ENCODE data around the gene CTSK. TPM values are rescaled to one million over a fixed set of nuclear protein-coding genes. Genes with fewer than 3 reads are reported as not detected.

Gene CTSK
- total RNA-seq, 1 experiment from 2014 or later, result 4.2 TPM

GRCh38 chr1:150780510-150780909, 27.6 kb downstream of the CTSK start:
- Histone ChIP-seq H3K4me1 (ENCODE audit: insufficient read depth, low read length) (no peaks in the 10 kb centered on the region), H3K79me2 (ENCODE audit: insufficient read depth, low read length) (no peaks in the 10 kb centered on the region), H3K79me1 (ENCODE audit: insufficient read depth, low read depth, low read length, poor library complexity, severe bottlenecking) (no peaks in the 10 kb centered on the region), H4K91ac (ENCODE audit: insufficient read length, low read depth, low read length) (no peak overlapping the region), H2BK5ac (ENCODE audit: insufficient read length, low read length) (no peak overlapping the region), H3K23ac (ENCODE audit: insufficient read length, low read depth, low read length) (no peak overlapping the region), H3K9ac (ENCODE audit: extremely low read depth, insufficient read length, low read length) (no peak overlapping the region), H4K8ac (replicated peaks; ENCODE audit: insufficient read length, low read depth, low read length) (no peak overlapping the region), H3K4me2 (ENCODE audit: insufficient read depth, insufficient read length, low read length) (no peak overlapping the region), H2BK12ac (ENCODE audit: insufficient read length, low read depth, low read length) (no peak overlapping the region), H3K14ac (ENCODE audit: insufficient read depth, low read length) (no peak overlapping the region), H4K5ac (ENCODE audit: insufficient read length, low read depth, low read length) (no peak overlapping the region), H3K4ac (ENCODE audit: low read depth, low read length) (no peak overlapping the region), H3K9me3 (ENCODE audit: control insufficient read depth, low read depth, low read length) (no peaks in the 10 kb centered on the region), H3K56ac (ENCODE audit: insufficient read length, low read depth, low read length) (no peak overlapping the region), H2AFZ (ENCODE audit: low read length) (no peak overlapping the region), H2BK15ac (ENCODE audit: low read depth, low read length) (no peak overlapping the region), H2BK120ac (ENCODE audit: low read depth, low read length, poor library complexity, severe bottlenecking) (no peak overlapping the region), H3K27ac (ENCODE audit: insufficient read length, low read depth, low read length) (no peak overlapping the region), H3T11ph (ENCODE audit: low read length) (no peak overlapping the region), H3K27me3 (ENCODE audit: insufficient read depth, low read length) (no peaks in the 10 kb centered on the region), H3K23me2 (ENCODE audit: insufficient read length, low read depth, low read length, poor library complexity, severe bottlenecking) (no peaks in the 10 kb centered on the region), H2AK5ac (ENCODE audit: insufficient read length, low read length) (no peak overlapping the region), H4K20me1 (ENCODE audit: control insufficient read depth, insufficient read depth, insufficient read length) (no peaks in the 10 kb centered on the region), H2BK20ac (ENCODE audit: low read depth, low read length, poor library complexity, severe bottlenecking) (no peak overlapping the region), H3K18ac (ENCODE audit: insufficient read length, low read depth, low read length) (no peak overlapping the region)
- WGBS (ENCODE audit: extremely low coverage, insufficient read length, low lambda C conversion rate), result no CpG with 5 or more reads among the region's 3 CpGs
- no peak overlapping the region for H3K4me3 Mint-ChIP-seq
- H3K36me3 Mint-ChIP-seq (ENCODE audit: insufficient read depth in 1 of 3, low read depth in 3 of 3), result peaks cover 6% of the 10 kb centered on the region in 3 experiments; a peak in 6 of 7 replicates
- H3K27me3 Mint-ChIP-seq (ENCODE audit: low read depth), result no peaks in the 10 kb centered on the region
- TF ChIP-seq CTCF (conservative IDR thresholded peaks at IDR 0.05), result no peak
- no peak overlapping the region for H3K27ac Mint-ChIP-seq
- no peaks in the 10 kb centered on the region for H3K4me1 Mint-ChIP-seq
- peaks cover 7 to 10% of the 10 kb centered on the region in 2 experiments for H3K9me3 Mint-ChIP-seq
- no peak for DNase-seq
